ENCODE results near the gene KLHL4.
"Not testable (repeated sequence)": the region's sequence is repeated elsewhere in the genome, so short reads cannot be mapped to it uniquely, and the experiment has no call there.

The KLHL4 gene, protein sequence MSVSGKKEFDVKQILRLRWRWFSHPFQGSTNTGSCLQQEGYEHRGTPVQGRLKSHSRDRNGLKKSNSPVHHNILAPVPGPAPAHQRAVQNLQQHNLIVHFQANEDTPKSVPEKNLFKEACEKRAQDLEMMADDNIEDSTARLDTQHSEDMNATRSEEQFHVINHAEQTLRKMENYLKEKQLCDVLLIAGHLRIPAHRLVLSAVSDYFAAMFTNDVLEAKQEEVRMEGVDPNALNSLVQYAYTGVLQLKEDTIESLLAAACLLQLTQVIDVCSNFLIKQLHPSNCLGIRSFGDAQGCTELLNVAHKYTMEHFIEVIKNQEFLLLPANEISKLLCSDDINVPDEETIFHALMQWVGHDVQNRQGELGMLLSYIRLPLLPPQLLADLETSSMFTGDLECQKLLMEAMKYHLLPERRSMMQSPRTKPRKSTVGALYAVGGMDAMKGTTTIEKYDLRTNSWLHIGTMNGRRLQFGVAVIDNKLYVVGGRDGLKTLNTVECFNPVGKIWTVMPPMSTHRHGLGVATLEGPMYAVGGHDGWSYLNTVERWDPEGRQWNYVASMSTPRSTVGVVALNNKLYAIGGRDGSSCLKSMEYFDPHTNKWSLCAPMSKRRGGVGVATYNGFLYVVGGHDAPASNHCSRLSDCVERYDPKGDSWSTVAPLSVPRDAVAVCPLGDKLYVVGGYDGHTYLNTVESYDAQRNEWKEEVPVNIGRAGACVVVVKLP

DNA sequence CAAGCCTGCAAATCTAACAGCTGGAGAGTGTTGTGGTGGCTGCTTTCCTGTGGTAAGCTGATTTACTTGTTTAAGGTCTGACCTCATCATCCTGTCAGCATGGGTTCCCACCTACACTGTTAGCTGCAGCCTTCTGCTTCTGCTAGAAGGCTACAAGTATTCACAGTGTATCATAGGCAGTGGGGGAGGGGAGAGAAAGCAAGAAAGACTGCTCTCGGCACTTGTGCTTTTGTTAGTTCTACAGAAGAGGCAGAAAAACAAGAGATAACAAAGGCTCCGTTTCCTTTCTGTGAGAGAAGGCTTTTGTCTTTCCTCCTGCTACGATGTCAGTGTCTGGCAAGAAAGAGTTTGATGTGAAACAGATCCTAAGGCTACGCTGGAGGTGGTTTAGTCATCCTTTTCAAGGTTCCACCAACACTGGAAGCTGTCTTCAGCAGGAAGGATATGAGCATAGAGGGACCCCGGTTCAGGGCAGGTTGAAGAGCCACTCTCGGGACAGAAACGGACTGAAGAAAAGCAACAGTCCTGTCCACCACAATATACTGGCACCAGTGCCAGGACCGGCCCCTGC, at the start of gene KLHL4:
Gene KLHL4 (plus strand): TSS at position 232 of the 571 bp plus-strand sequence. CDS start 92 bp downstream, at position 324.
- TF ChIP-seq, protein P1, sequence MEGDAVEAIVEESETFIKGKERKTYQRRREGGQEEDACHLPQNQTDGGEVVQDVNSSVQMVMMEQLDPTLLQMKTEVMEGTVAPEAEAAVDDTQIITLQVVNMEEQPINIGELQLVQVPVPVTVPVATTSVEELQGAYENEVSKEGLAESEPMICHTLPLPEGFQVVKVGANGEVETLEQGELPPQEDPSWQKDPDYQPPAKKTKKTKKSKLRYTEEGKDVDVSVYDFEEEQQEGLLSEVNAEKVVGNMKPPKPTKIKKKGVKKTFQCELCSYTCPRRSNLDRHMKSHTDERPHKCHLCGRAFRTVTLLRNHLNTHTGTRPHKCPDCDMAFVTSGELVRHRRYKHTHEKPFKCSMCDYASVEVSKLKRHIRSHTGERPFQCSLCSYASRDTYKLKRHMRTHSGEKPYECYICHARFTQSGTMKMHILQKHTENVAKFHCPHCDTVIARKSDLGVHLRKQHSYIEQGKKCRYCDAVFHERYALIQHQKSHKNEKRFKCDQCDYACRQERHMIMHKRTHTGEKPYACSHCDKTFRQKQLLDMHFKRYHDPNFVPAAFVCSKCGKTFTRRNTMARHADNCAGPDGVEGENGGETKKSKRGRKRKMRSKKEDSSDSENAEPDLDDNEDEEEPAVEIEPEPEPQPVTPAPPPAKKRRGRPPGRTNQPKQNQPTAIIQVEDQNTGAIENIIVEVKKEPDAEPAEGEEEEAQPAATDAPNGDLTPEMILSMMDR (IDR thresholded peaks at IDR 0.05; ENCODE audit: low read depth, low read length, missing control alignments): no peak
- H3K4me3 ChIP-seq (ENCODE audit: low read depth, low read length): no peak within 1 kb of the TSS
- DNase-seq (ENCODE audit: low read depth): no peak

DNA sequence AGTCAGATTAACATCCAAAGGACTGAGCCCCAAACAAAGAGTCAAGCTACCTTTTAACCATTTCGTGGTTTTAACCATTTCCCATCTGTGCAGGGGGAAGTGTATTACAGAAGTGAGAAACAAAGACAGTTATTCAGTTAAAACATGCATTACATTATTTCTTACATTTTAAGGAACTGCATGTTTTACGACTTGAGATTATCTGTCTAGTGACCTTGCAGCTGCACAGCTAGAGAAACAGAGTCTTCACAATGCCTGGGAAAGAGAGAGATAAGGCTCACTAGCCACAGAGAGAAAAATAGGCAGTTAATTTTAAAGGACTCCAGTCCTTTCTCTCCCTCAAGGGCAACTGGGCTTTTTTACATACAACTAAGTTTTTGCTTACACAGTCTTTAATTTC, 48.7 kb upstream of the KLHL4 start:
- no peak overlapping the region for H3K4me3 ChIP-seq (ENCODE audit: low read depth, low read length)
- TF ChIP-seq, protein P1 (IDR thresholded peaks at IDR 0.05; ENCODE audit: low read depth, low read length, missing control alignments): no peak
- no peak for DNase-seq (ENCODE audit: low read depth)

DNA sequence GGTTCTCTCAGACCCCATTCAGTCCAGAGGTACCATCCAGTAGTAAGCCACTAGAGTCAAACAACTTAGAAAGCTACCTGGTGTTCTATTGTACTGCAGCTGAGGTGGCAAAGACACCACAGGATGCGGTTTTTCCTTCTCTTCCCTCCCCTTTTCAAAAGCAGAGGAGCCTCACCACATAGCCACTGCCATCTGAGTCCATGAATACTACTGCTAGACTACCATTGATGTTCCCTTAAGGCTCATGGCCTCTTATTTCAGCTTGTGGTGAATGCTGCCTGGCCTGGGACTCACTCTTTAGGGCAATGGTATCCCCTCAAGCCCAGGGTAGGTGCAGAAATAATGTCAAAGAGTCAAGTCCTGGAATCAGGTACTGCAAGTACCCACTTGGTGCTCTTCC, 41.8 kb upstream of the KLHL4 start:
- TF ChIP-seq, protein P1 (IDR thresholded peaks at IDR 0.05; ENCODE audit: low read depth, low read length, missing control alignments): no peak
- no peak overlapping the region for H3K4me3 ChIP-seq (ENCODE audit: low read depth, low read length)
- no peak for DNase-seq (ENCODE audit: low read depth)

DNA sequence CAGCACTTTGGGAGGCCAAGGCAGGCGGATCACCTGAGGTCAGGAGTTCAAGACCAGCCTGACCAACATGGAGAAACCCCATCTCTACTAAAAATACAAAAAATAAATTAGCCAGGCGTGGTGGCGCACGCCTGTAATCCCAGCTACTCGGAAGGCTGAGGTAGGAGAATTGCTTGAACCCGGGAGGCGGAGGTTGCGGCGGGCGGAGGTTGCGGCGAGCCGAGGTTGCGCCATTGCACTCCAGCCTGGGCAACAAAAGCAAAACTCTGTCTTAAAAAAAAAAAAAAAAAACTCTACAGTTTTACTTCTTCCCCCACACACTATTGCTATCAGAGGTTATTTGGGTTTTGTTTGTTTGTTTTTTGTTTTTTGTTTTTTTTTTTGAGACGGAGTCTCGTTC, 38.9 kb upstream of the KLHL4 start:
- not testable (repeated sequence) for H3K4me3 ChIP-seq (ENCODE audit: low read depth, low read length); DNase-seq (ENCODE audit: low read depth)

DNA sequence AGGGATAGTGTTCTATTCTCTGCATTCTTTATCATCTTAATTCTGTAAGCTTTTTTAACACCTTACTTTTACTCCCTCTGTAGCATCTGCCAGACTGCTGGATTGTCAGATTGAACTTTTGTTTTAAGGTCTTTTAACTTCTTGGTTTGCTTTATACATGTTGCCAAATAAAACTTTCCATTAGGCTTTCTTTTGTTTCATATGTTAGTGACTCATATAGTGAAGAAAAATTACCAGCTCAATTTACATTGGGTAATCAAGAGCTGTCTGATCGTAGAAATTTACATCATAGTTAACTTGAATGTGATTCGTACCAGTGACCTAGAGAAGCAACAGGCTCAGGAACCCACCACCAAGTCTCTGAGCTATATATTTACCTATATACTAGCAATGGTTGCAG, 28.5 kb upstream of the KLHL4 start:
- DNase-seq (ENCODE audit: low read depth): no peak
- no peak overlapping the region for H3K4me3 ChIP-seq (ENCODE audit: low read depth, low read length)
- TF ChIP-seq, protein P1 (IDR thresholded peaks at IDR 0.05; ENCODE audit: low read depth, low read length, missing control alignments): no peak

DNA sequence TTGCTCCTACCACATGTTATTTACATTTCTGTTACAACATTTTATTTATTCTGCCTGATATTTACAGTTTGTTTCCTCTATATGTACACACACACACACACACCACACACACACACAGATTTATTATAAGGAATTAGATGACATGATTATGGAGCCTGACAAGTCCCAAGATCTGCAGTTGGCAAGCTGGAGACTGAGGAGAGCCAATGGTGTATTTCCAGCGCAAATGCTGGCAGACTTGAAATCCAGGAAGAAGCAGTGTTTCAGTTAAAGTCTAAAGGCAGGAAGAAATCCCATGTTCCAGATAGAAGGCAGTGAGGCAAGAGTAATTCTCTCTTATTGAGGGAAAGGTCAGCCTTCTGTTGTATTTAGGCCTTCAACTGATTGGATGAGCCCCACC, 1.8 kb upstream of the KLHL4 start:
- TF ChIP-seq, protein P1 (IDR thresholded peaks at IDR 0.05; ENCODE audit: low read depth, low read length, missing control alignments): no peak
- no peak for DNase-seq (ENCODE audit: low read depth)
- no peak overlapping the region for H3K4me3 ChIP-seq (ENCODE audit: low read depth, low read length)

DNA sequence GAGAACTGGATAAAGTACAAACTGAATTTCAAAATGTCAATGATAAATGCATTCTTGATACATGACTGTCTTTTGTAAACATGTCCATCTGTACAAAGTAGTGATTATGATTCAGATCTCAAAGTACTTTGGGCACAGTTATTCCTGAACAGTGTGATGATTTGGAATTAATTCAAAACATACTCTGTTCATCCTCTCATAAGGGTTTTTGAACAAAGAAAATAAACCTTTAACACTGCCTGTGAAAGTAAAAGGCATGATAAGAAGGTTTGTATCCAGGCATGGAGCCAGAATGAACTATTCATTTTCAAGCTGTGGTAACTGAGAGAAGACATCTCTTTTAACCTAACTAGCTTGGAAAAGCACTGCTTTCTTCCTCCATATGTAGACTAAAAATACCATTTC, 883 bp upstream of the KLHL4 start:
- TF ChIP-seq, protein P1 (IDR thresholded peaks at IDR 0.05; ENCODE audit: low read depth, low read length, missing control alignments): no peak
- no peak for DNase-seq (ENCODE audit: low read depth)
- no peak overlapping the region for H3K4me3 ChIP-seq (ENCODE audit: low read depth, low read length)
